GM19455 (cell line): ENCODE results near the gene LRP10.
"Not testable (repeated sequence)": the region's sequence is repeated elsewhere in the genome, so short reads cannot be mapped to it uniquely, and the experiment has no call there.

Experiments
- ATAC-seq: cut with Tn5 transposase; IDR thresholded peaks from one replicate; pipeline ENCODE4 v1.9.1; 2021; ENCODE audit not compliant: unreplicated experiment

The LRP10 gene

GRCh38 chr14:22843123-22843925 is 28.2 kb upstream of the LRP10 start:
- ATAC-seq: no peak

GRCh38 chr14:22844221-22845102 is 27.1 kb upstream of the LRP10 start:
- no peak for ATAC-seq

GRCh38 chr14:22845103-22845394 is 26.5 kb upstream of the LRP10 start:
- no peak for ATAC-seq

GRCh38 chr14:22845821-22846625 is 25.5 kb upstream of the LRP10 start:
- no peak for ATAC-seq

GRCh38 chr14:22846811-22847307 is 24.7 kb upstream of the LRP10 start:
- ATAC-seq: no peak

- ATAC-seq: no peak
These were observed 23.7 kb upstream of the LRP10 start for GRCh38 chr14:22847661-22848341.

GRCh38 chr14:22848351-22849164 is 23.0 kb upstream of the LRP10 start:
- no peak for ATAC-seq

- no peak for ATAC-seq
These were observed 22.2 kb upstream of the LRP10 start for GRCh38 chr14:22849212-22849819.

- ATAC-seq: no peak
These were observed 20.4 kb upstream of the LRP10 start for GRCh38 chr14:22850944-22851764.

GRCh38 chr14:22852178-22852577 is 19.4 kb upstream of the LRP10 start:
- not testable (repeated sequence) for ATAC-seq

- no peak for ATAC-seq
These were observed 19.0 kb upstream of the LRP10 start for GRCh38 chr14:22852599-22852939.

GRCh38 chr14:22852940-22853767 is 18.4 kb upstream of the LRP10 start:
- ATAC-seq: peak; percentile 86

GRCh38 chr14:22854296-22854695 is 17.2 kb upstream of the LRP10 start:
- ATAC-seq: not testable (repeated sequence)

GRCh38 chr14:22854963-22855724 is 16.4 kb upstream of the LRP10 start:
- no peak for ATAC-seq

- ATAC-seq: no peak
These were observed 15.1 kb upstream of the LRP10 start for GRCh38 chr14:22856428-22856827.

- ATAC-seq: not testable (repeated sequence)
These were observed 11.2 kb upstream of the LRP10 start for GRCh38 chr14:22860377-22860776.

- ATAC-seq: no peak
These were observed 9.9 kb upstream of the LRP10 start for GRCh38 chr14:22861651-22862050.
